HepG2 (cell line): ENCODE results near the gene PTPRF. TPM values are rescaled to one million over a fixed set of nuclear protein-coding genes. Genes with fewer than 3 reads are reported as not detected.

Experiments used
- ARID4A ChIP-seq: sonication (generic); formaldehyde crosslinking; IDR thresholded peaks from 2 replicates; pipeline ENCODE4 v1.5.0; 2020; ENCODE audit warnings: mild to moderate bottlenecking, missing genetic modification reagents, borderline replicate concordance
- ARNTL ChIP-seq: sonication (generic); formaldehyde crosslinking; IDR thresholded peaks from 2 replicates; pipeline ENCODE4 v1.4.0; 2020; ENCODE audit warnings: mild to moderate bottlenecking, missing genetic modification reagents
- DDIT3 ChIP-seq: sonication (generic); formaldehyde crosslinking; IDR thresholded peaks from 2 replicates; pipeline ENCODE4 v1.4.0; 2020; ENCODE audit warnings: mild to moderate bottlenecking, missing genetic modification reagents
- ISX ChIP-seq: sonication (generic); formaldehyde crosslinking; conservative IDR thresholded peaks from 2 replicates; pipeline ENCODE4 v1.5.0; 2020; ENCODE audit warnings: missing genetic modification reagents
- KDM6A ChIP-seq: IDR thresholded peaks from 2 replicates; pipeline ENCODE4 v1.6.1; 2016; ENCODE audit warnings: low read depth
- KLF9 ChIP-seq: IDR thresholded peaks from 2 replicates; pipeline ENCODE4 v1.6.1; 2016; ENCODE audit warnings: low read depth
- MED13 ChIP-seq: sonication (generic); formaldehyde crosslinking; IDR thresholded peaks from 2 replicates; pipeline ENCODE4 v1.5.0; 2020; ENCODE audit warnings: missing genetic modification reagents
- PBX3 ChIP-seq: sonication (generic); formaldehyde crosslinking; IDR thresholded peaks from 2 replicates; pipeline ENCODE4 v1.8.1; 2023; ENCODE audit warnings: missing genetic modification reagents, inconsistent platforms, borderline replicate concordance
- PRDM4 ChIP-seq: sonication (generic); formaldehyde crosslinking; IDR thresholded peaks from 2 replicates; pipeline ENCODE4 v1.9.0; 2021; ENCODE audit warnings: missing genetic modification reagents, borderline replicate concordance
- PRMT3 ChIP-seq: sonication (generic); formaldehyde crosslinking; IDR thresholded peaks from 2 replicates; pipeline ENCODE4 v1.8.1; 2022; ENCODE audit warnings: low read depth, mild to moderate bottlenecking, moderate library complexity, missing genetic modification reagents, borderline replicate concordance
- SKI ChIP-seq: fragments of 450-650 bp; IDR thresholded peaks from one replicate; pipeline ENCODE4 v1.6.1; 2018; ENCODE audit warnings: mild to moderate bottlenecking; ENCODE audit not compliant: partially characterized antibody
- ZBTB2 ChIP-seq: sonication (generic); formaldehyde crosslinking; IDR thresholded peaks from 2 replicates; pipeline ENCODE4 v1.8.0; 2022; ENCODE audit warnings: low read depth, missing genetic modification reagents
- ZBTB7B ChIP-seq: sonication (generic); formaldehyde crosslinking; IDR thresholded peaks from 2 replicates; pipeline ENCODE4 v1.4.0; 2020; ENCODE audit warnings: missing genetic modification reagents
- ZNF12 ChIP-seq: sonication (generic); formaldehyde crosslinking; IDR thresholded peaks from 2 replicates; pipeline ENCODE4 v1.5.0; 2020; ENCODE audit warnings: missing genetic modification reagents
- ZNF33B ChIP-seq: sonication (generic); formaldehyde crosslinking; IDR thresholded peaks from 2 replicates; pipeline ENCODE4 v1.5.1; 2020; ENCODE audit warnings: mild to moderate bottlenecking, missing genetic modification reagents
- ZNF576 ChIP-seq: sonication (generic); formaldehyde crosslinking; IDR thresholded peaks from 2 replicates; pipeline ENCODE4 v1.4.0; 2020; ENCODE audit warnings: mild to moderate bottlenecking, missing genetic modification reagents
- ZNF749 ChIP-seq: sonication (generic); formaldehyde crosslinking; IDR thresholded peaks from 2 replicates; pipeline ENCODE4 v1.8.0; 2022; ENCODE audit warnings: mild to moderate bottlenecking, missing genetic modification reagents, moderate library complexity, borderline replicate concordance
- polyA plus RNA-seq, 8 experiments: library from polyadenylated mRNA; depleted of rRNA in 3 of 8; stranded (reverse) in 7 of 8; unstranded in 1 of 8; fragments of >200 nt; fragmentation: Illumina TruSeq in 4 of 8; extraction: Trizol in 4 of 8; gene quantifications; 2 replicates each; pipeline versions ENCODE4 v1.2.1 to v1.2.3, GENCODE V29; 2011 to 2016; ENCODE audit warnings: low read depth in 4 of 8, missing spikeins in 1 of 8, mixed read lengths in 1 of 8; ENCODE audit not compliant: insufficient read depth in 1 of 8
- total RNA-seq, 5 experiments: library from RNA; depleted of rRNA; stranded (reverse); fragments of >200 nt; fragmentation: Illumina TruSeq; extraction: Trizol; gene quantifications; 2 replicates each; pipeline ENCODE4 v1.2.3, GENCODE V29; 2016; ENCODE audit warnings: low read depth in 1 of 5

PTPRF gene
- total and polyA plus RNA-seq, 2 of the 13 experiments (the other 11 are each of a cell fraction or from before 2014, with no cell fraction given), result 55.9 to 167 TPM

GRCh38 chr1:43541721-43542401 lies 11.2 kb downstream of the PTPRF start (continued):
- TF ChIP-seq ZBTB2 (no peak), ARID4A (peak; percentile 59; the same call in 1 of the 2 replicates), KLF9 (no peak), ZNF33B (CRISPR knock-in tag) (no peak), PBX3 (CRISPR knock-in tag) (no peak), ZBTB7B (CRISPR knock-in tag) (peak; percentile 60; the same call in 1 of the 2 replicates), DDIT3 (no peak), PRDM4 (CRISPR knock-in tag) (no peak), ARNTL (0 out of 2 replicates have a peak, but pooled peaks have one; percentile 40), ZNF12 (no peak), PRMT3 (no peak), KDM6A (CRISPR knock-in tag) (peak; percentile 55), ISX (CRISPR knock-in tag) (no peak), SKI (no peak), ZNF576 (CRISPR knock-in tag) (no peak), ZNF749 (CRISPR knock-in tag) (no peak), MED13 (CRISPR knock-in tag) (no peak)
